CD14-positive monocyte (primary cell): ENCODE measurements around the gene KAT5. TPM values are rescaled to one million over a fixed set of nuclear protein-coding genes. Genes with fewer than 3 reads are reported as not detected.
"Not testable (repeated sequence)": the region's sequence is repeated elsewhere in the genome, so short reads cannot be mapped to it uniquely, and the experiment has no call there.

Experiments used
- DNase-seq, 3 donors: peaks; one replicate each; pipeline ENCODE4 v3.0.0-alpha.2; 2011 to 2022
- H2AFZ ChIP-seq: 2 replicates; pipeline ENCODE4 v1.6.0; 2012; ENCODE audit warnings: mild to moderate bottlenecking, low read depth, low read length, inconsistent platforms; ENCODE audit not compliant: insufficient read depth, poor library complexity, severe bottlenecking
- H3K27ac ChIP-seq, 2 donors: 1 replicate in 1 of 2; 2 replicates in 1 of 2; pipeline ENCODE4 v1.5.1; 2012 to 2013; ENCODE audit warnings: low read length in 2 of 2, control low read depth in 1 of 2, inconsistent platforms in 1 of 2, low read depth in 1 of 2, mild to moderate bottlenecking in 1 of 2
- H3K27me3 ChIP-seq, 2 donors: one replicate each; pipeline versions ENCODE4 v1.6.0 to v1.6.1; 2011 to 2013; ENCODE audit warnings: low read length in 2 of 2; ENCODE audit not compliant: control insufficient read depth in 2 of 2, insufficient read depth in 2 of 2
- H3K36me3 ChIP-seq, 2 donors: replicated peaks in 1 of 2; 1 replicate in 1 of 2; 2 replicates in 1 of 2; pipeline versions ENCODE4 v1.5.1 to v1.6.1; 2012 to 2013; ENCODE audit warnings: low read length in 2 of 2, control low read depth in 1 of 2, inconsistent platforms in 1 of 2, mild to moderate bottlenecking in 1 of 2; ENCODE audit not compliant: insufficient read depth in 2 of 2, control insufficient read depth in 1 of 2
- H3K4me1 ChIP-seq, 2 donors: 1 replicate in 1 of 2; 2 replicates in 1 of 2; pipeline versions ENCODE4 v1.5.1 to v1.6.1; 2012 to 2013; ENCODE audit warnings: low read length in 2 of 2, control low read depth in 1 of 2, inconsistent platforms in 1 of 2, mild to moderate bottlenecking in 1 of 2, moderate library complexity in 1 of 2; ENCODE audit not compliant: insufficient read depth in 2 of 2, control insufficient read depth in 1 of 2
- H3K4me2 ChIP-seq: replicated peaks from 2 replicates; pipeline ENCODE3; 2012; ENCODE audit warnings: low read length, moderate library complexity, mild to moderate bottlenecking; ENCODE audit not compliant: poor library complexity, severe bottlenecking; ENCODE audit errors: extremely low read depth
- H3K4me3 ChIP-seq, 3 experiments: fragments of 200-600 bp in 1 of 3; sonication (generic) in 1 of 3; replicated peaks in 1 of 3; 1 replicate in 2 of 3; 2 replicates in 1 of 3; pipeline ENCODE4 v1.5.1; 2011 to 2013; ENCODE audit warnings: low read length in 3 of 3, mild to moderate bottlenecking in 3 of 3, control low read depth in 2 of 3, low read depth in 2 of 3, inconsistent platforms in 1 of 3, moderate library complexity in 1 of 3
- H3K79me2 ChIP-seq: 2 replicates; pipeline ENCODE4 v1.6.0; 2012; ENCODE audit warnings: mild to moderate bottlenecking, control low read depth, inconsistent platforms, low read length, moderate library complexity; ENCODE audit not compliant: insufficient read depth
- H3K9ac ChIP-seq: 2 replicates; pipeline ENCODE4 v1.6.0; 2017; ENCODE audit warnings: low read length, mild to moderate bottlenecking; ENCODE audit not compliant: insufficient read depth, poor library complexity, severe bottlenecking
- H3K9me3 ChIP-seq, 2 donors: replicated peaks in 1 of 2; 1 replicate in 1 of 2; 2 replicates in 1 of 2; pipeline versions ENCODE4 v1.5.1 to v1.6.1; 2012 to 2013; ENCODE audit warnings: low read length in 2 of 2, control low read depth in 1 of 2; ENCODE audit not compliant: control insufficient read depth in 1 of 2, insufficient read depth in 1 of 2
- H4K20me1 ChIP-seq: 2 replicates; pipeline ENCODE4 v1.6.0; 2012; ENCODE audit warnings: mild to moderate bottlenecking, low read length, control low read depth, moderate library complexity; ENCODE audit not compliant: insufficient read depth
- H3K27ac Mint-ChIP-seq, 7 donors: one replicate each; pipeline ENCODE4 v1.8.0; 2020; ENCODE audit warnings: mild to moderate bottlenecking in 7 of 7, mixed read lengths in 7 of 7, moderate library complexity in 6 of 7, inconsistent platforms in 2 of 7
- H3K27me3 Mint-ChIP-seq, 3 donors: one replicate each; pipeline ENCODE4 v1.8.0; 2021 to 2022; ENCODE audit warnings: low read depth in 3 of 3, mild to moderate bottlenecking in 3 of 3, mixed read lengths in 3 of 3, moderate library complexity in 3 of 3, inconsistent platforms in 1 of 3
- H3K36me3 Mint-ChIP-seq, 2 donors: one replicate each; pipeline ENCODE4 v1.8.0; 2020; ENCODE audit warnings: mixed read lengths in 2 of 2, inconsistent platforms in 1 of 2, mild to moderate bottlenecking in 1 of 2
- H3K4me1 Mint-ChIP-seq: one replicate; pipeline ENCODE4 v1.8.0; 2020; ENCODE audit warnings: mild to moderate bottlenecking, mixed read lengths
- H3K4me3 Mint-ChIP-seq, 2 donors: one replicate each; pipeline ENCODE4 v1.8.0; 2020; ENCODE audit warnings: mild to moderate bottlenecking in 2 of 2, mixed read lengths in 2 of 2, moderate library complexity in 1 of 2
- H3K9me3 Mint-ChIP-seq, 7 donors: one replicate each; pipeline ENCODE4 v1.8.0; 2020 to 2022; ENCODE audit warnings: mixed read lengths in 7 of 7, mild to moderate bottlenecking in 6 of 7, moderate library complexity in 6 of 7, inconsistent platforms in 2 of 7
- WGBS: methylation state at CpG from one replicate; pipeline ENCODE4 v1.1.5; 2013; ENCODE audit warnings: missing lambda C conversion rate; ENCODE audit not compliant: insufficient coverage; 5-methylcytosine and 5-hydroxymethylcytosine counted together
- intact Hi-C, 2 donors: fragments of 100-400 bp; cut with micrococcal nuclease; formaldehyde crosslinking; loops; one replicate each; pipeline versions ENCODE4 v1.15.0 to v1.15.1; 2023
- polyA plus RNA-seq, 3 donors: library from polyadenylated mRNA; depleted of rRNA in 1 of 3; unstranded in 2 of 3; stranded (reverse) in 1 of 3; fragments of 300-500 nt in 2 of 3; fragments of >200 nt in 1 of 3; fragmentation: Illumina TruSeq in 2 of 3; gene quantifications; 1 replicate in 2 of 3; 2 replicates in 1 of 3; pipeline ENCODE4 v1.2.3, GENCODE V29; 2012 to 2021
- TF ChIP-seq, protein P1 (sequence below): fragments of 200-600 bp; IDR thresholded peaks from one replicate; pipeline ENCODE4 v1.8.0; 2022; ENCODE audit warnings: antibody characterized with exemption, mild to moderate bottlenecking

KAT5 gene
- polyA plus RNA-seq, 3 donors: 32.5 to 48.7 (median 33.1) TPM

DNA sequence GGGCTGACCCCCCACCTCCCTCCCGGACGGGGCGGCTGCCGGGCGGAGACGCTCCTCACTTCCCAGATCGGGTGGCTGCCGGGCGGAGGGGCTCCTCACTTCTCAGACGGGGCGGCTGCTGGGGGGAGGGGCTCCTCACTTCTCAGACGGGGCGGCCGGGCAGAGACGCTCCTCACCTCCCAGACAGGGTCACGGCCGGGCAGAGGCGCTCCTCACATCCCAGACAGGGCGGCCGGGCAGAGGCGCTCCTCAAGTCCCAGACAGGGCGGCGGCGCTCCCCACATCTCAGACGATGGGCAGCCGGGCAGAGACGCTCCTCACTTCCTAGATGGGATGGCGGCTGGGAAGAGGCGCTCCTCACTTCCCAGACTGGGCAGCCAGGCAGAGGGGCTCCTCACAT is 50.8 kb downstream of the KAT5 start:
- H3K27ac ChIP-seq, H3K27ac Mint-ChIP-seq, H3K9me3 ChIP-seq, H3K4me2 ChIP-seq, H3K36me3 ChIP-seq, H3K4me3 Mint-ChIP-seq, H3K27me3 ChIP-seq, H3K79me2 ChIP-seq, H2AFZ ChIP-seq, H4K20me1 ChIP-seq, H3K9ac ChIP-seq, DNase-seq, H3K4me3 ChIP-seq, H3K27me3 Mint-ChIP-seq, H3K36me3 Mint-ChIP-seq, H3K9me3 Mint-ChIP-seq: not testable (repeated sequence)
- 97% methylated on average over 9 of the region's 29 CpGs for WGBS
- intact Hi-C loops: loop anchor here in 1 of 2 donors (10.0 kb wide), 1 partner anchor 52 kb away; no protein-coding TSS in a partner anchor
- peaks cover 11 to 14% of the 10 kb centered on the region in 2 donors for H3K4me1 ChIP-seq
- H3K4me1 Mint-ChIP-seq: peaks cover 16% of the 10 kb centered on the region

DNA sequence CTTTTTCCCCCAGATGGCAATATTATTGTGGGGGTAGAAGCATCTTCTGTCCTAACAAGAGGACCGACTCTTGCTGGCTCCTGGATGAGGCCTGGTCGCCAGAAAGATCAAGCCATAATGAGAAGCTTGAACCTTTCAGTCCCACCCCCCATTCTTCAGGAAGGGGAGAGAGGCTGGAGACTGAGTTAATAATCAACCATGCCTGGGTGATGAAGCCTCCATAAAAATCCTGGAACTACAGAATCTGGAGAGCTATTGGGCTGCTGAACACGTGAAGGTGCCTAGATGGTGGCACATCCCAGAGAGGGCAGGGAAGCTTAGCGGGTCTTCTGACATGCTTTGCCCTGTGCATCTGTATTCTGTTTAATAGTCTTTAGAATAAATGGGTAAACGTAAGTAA is 52.4 kb downstream of the KAT5 start:
- Mint-ChIP-seq H3K4me3 (no peak overlapping the region), H3K27ac (no peak overlapping the region), H3K9me3 (peaks cover 0 to 9% (median 2%) of the 10 kb centered on the region in 7 donors), H3K36me3 (peaks cover 0 to 7% of the 10 kb centered on the region in 2 donors), H3K4me1 (peaks cover 31% of the 10 kb centered on the region), H3K27me3 (no peaks in the 10 kb centered on the region)
- H3K4me3 ChIP-seq: no peak overlapping the region
- intact Hi-C loops: loop anchor here in 1 of 2 donors (10.0 kb wide), 1 partner anchor 50 kb away; no protein-coding TSS in a partner anchor
- no peak overlapping the region for H3K9ac ChIP-seq
- H2AFZ ChIP-seq: no peak overlapping the region
- H3K4me1 ChIP-seq: peaks cover 25 to 30% of the 10 kb centered on the region in 2 donors
- DNase-seq: no peak
- no peaks in the 10 kb centered on the region for H3K9me3 ChIP-seq
- TF ChIP-seq, protein P1, sequence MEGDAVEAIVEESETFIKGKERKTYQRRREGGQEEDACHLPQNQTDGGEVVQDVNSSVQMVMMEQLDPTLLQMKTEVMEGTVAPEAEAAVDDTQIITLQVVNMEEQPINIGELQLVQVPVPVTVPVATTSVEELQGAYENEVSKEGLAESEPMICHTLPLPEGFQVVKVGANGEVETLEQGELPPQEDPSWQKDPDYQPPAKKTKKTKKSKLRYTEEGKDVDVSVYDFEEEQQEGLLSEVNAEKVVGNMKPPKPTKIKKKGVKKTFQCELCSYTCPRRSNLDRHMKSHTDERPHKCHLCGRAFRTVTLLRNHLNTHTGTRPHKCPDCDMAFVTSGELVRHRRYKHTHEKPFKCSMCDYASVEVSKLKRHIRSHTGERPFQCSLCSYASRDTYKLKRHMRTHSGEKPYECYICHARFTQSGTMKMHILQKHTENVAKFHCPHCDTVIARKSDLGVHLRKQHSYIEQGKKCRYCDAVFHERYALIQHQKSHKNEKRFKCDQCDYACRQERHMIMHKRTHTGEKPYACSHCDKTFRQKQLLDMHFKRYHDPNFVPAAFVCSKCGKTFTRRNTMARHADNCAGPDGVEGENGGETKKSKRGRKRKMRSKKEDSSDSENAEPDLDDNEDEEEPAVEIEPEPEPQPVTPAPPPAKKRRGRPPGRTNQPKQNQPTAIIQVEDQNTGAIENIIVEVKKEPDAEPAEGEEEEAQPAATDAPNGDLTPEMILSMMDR: no peak
- WGBS: 100% methylated on average over 1 of the region's 5 CpGs
- no peaks in the 10 kb centered on the region for H3K27me3 ChIP-seq
- no peaks in the 10 kb centered on the region for H3K36me3 ChIP-seq
- peaks cover 5% of the 10 kb centered on the region for H3K79me2 ChIP-seq
- no peaks in the 10 kb centered on the region for H4K20me1 ChIP-seq
- no peak overlapping the region for H3K4me2 ChIP-seq
- H3K27ac ChIP-seq: no peak overlapping the region
